GM12878 (cell line): ENCODE measurements around the gene NR2F1-AS1. TPM values are rescaled to one million over a fixed set of nuclear protein-coding genes. Genes with fewer than 3 reads are reported as not detected.
A peak's percentile ranks its signal among the peaks of the same experiment; 100 is the strongest.

ENCODE experiments used
- ATAC-seq: fragments of 200-7000 bp; cut with Tn5 transposase; 3 replicates; pipeline ENCODE4 v1.9.1; 2020; ENCODE audit warnings: mild to moderate bottlenecking, moderate library complexity
- BruUV-seq: library from RNA; stranded (reverse); fragments of 400-500 nt; replicated peaks from 2 replicates; lab custom pipeline; 2021; lab: Mats Ljungman, UMichigan
- CTCF ChIA-PET: fragments of 300-600 bp; sonication (Branson Sonifier 250); formaldehyde crosslinking; extraction: SDS; loops from one replicate; lab custom pipeline; 2021; ENCODE audit warnings: inconsistent platforms; lab: Yijun Ruan, JAX
- POLR2A ChIA-PET: fragments of 350-600 bp; formaldehyde crosslinking; extraction: SDS; loops from one replicate; lab custom pipeline; 2021; ENCODE audit warnings: inconsistent platforms; lab: Charles Lee
- RAD21 ChIA-PET: fragments of 300-600 bp; sonication (Branson Sonifier 250); formaldehyde crosslinking; loops from one replicate; lab custom pipeline; 2023; ENCODE audit warnings: antibody characterized with exemption; ENCODE audit not compliant: unreplicated experiment; lab: Charles Lee
- SMC1A ChIA-PET: fragments of 300-600 bp; sonication (Branson Sonifier 250); formaldehyde crosslinking; loops from one replicate; lab custom pipeline; 2023; ENCODE audit not compliant: unreplicated experiment, uncharacterized antibody; lab: Charles Lee
- DNase-seq: peaks from one replicate; pipeline ENCODE4 v3.0.0-alpha.2; 2011; ENCODE audit warnings: low read depth, low spot score
- FAIRE-seq: peaks from 3 replicates; lab custom pipeline; 2011; peaks lifted over from hg19 to GRCh38; lab: Jason Lieb, UNC
- H2AFZ ChIP-seq: 2 replicates; pipeline ENCODE4 v1.6.0; 2011; ENCODE audit warnings: low read depth, low read length, control low read depth; ENCODE audit not compliant: control insufficient read depth
- H3K27ac ChIP-seq: 2 replicates; pipeline ENCODE4 v1.5.1; 2011; ENCODE audit warnings: control low read depth; ENCODE audit not compliant: control insufficient read depth, insufficient read depth
- H3K27me3 ChIP-seq, 2 experiments: replicated peaks in 1 of 2; 2 replicates each; pipeline versions ENCODE4 v1.6.0 to v1.6.1; 2011; ENCODE audit warnings: low read length in 1 of 2; ENCODE audit not compliant: control insufficient read depth in 2 of 2, insufficient read depth in 2 of 2
- H3K36me3 ChIP-seq, 2 experiments: 2 replicates each; pipeline ENCODE4 v1.5.1; 2011; ENCODE audit warnings: low read length in 1 of 2; ENCODE audit not compliant: control insufficient read depth in 2 of 2, insufficient read depth in 2 of 2
- H3K4me1 ChIP-seq: 2 replicates; pipeline ENCODE4 v1.6.1; 2011; ENCODE audit warnings: mild to moderate bottlenecking, low read length, moderate library complexity, mixed read lengths; ENCODE audit not compliant: control insufficient read depth, insufficient read depth
- H3K4me2 ChIP-seq: 2 replicates; pipeline ENCODE4 v1.6.0; 2011; ENCODE audit warnings: control low read depth; ENCODE audit not compliant: control insufficient read depth, insufficient read depth
- H3K4me3 ChIP-seq: fragments of 200-600 bp; sonication (generic); 2 replicates; pipeline ENCODE4 v1.5.1; 2016
- H3K79me2 ChIP-seq: 2 replicates; pipeline ENCODE4 v1.6.0; 2011; ENCODE audit warnings: low read length; ENCODE audit not compliant: control insufficient read depth, insufficient read depth
- H3K9ac ChIP-seq: 2 replicates; pipeline ENCODE4 v1.8.0; 2011; ENCODE audit warnings: low read length, control low read depth, mixed read lengths; ENCODE audit not compliant: control insufficient read depth, insufficient read depth
- H3K9me3 ChIP-seq: replicated peaks from 3 replicates; pipeline ENCODE4 v1.5.1; 2011; ENCODE audit warnings: mild to moderate bottlenecking, low read length; ENCODE audit not compliant: control insufficient read depth, insufficient read depth
- H4K20me1 ChIP-seq: 2 replicates; pipeline ENCODE4 v1.6.0; 2011; ENCODE audit not compliant: control insufficient read depth, insufficient read depth
- CEBPZ ChIP-seq: fragments of 150-350 bp; IDR thresholded peaks from 2 replicates; pipeline ENCODE4 v1.6.1; 2016; ENCODE audit warnings: low read depth, low read length
- CTCF ChIP-seq, 3 experiments: IDR thresholded peaks in 2 of 3; conservative IDR thresholded peaks in 1 of 3; 2 replicates each; pipeline ENCODE4 v1.5.1; 2011; ENCODE audit warnings: low read depth in 3 of 3, low read length in 3 of 3, mild to moderate bottlenecking in 3 of 3, control low read depth in 2 of 3, moderate library complexity in 2 of 3, inconsistent platforms in 1 of 3, mixed read lengths in 1 of 3; ENCODE audit not compliant: control insufficient read depth in 2 of 3, insufficient read depth in 1 of 3; ENCODE audit errors: extremely low read depth in 1 of 3
- EZH2 ChIP-seq: IDR thresholded peaks from 2 replicates; pipeline ENCODE4 v1.6.1; 2012; ENCODE audit warnings: low read depth, mild to moderate bottlenecking, control low read depth, inconsistent platforms, low read length, borderline replicate concordance; ENCODE audit not compliant: control insufficient read depth
- FOXM1 ChIP-seq: IDR thresholded peaks from 2 replicates; pipeline ENCODE4 v1.6.1; 2012; ENCODE audit warnings: low read depth, mild to moderate bottlenecking, inconsistent platforms, low read length, moderate library complexity
- RAD21 ChIP-seq: IDR thresholded peaks from 2 replicates; pipeline ENCODE4 v1.6.1; 2011; ENCODE audit warnings: mild to moderate bottlenecking, low read depth, low read length, moderate library complexity; ENCODE audit not compliant: insufficient read depth
- SMC3 ChIP-seq: IDR thresholded peaks from 2 replicates; pipeline ENCODE4 v1.6.1; 2011; ENCODE audit warnings: low read length, improper control_type of control experiment, borderline replicate concordance
- TARDBP ChIP-seq: IDR thresholded peaks from 2 replicates; pipeline ENCODE4 v1.6.1; 2016; ENCODE audit warnings: borderline replicate concordance
- WGBS: methylation state at CpG from one replicate; pipeline ENCODE4 v1.1.6; 2016; ENCODE audit warnings: low lambda C conversion rate; ENCODE audit not compliant: insufficient replicate concordance, insufficient coverage; ENCODE audit errors: missing lambda C conversion rate; 5-methylcytosine and 5-hydroxymethylcytosine counted together
- in situ Hi-C: fragments of 300-500 bp; cut with MboI; formaldehyde crosslinking; loops from 9 replicates; pipeline ENCODE4 v1.14.3; 2018; ENCODE audit warnings: mixed read lengths
- intact Hi-C: fragments of 100-400 bp; cut with micrococcal nuclease; formaldehyde crosslinking; loops from one replicate; pipeline ENCODE4 v1.14.2; 2022; ENCODE audit not compliant: unreplicated experiment
- polyA plus RNA-seq, 11 experiments: library from polyadenylated mRNA; depleted of rRNA in 4 of 11; unstranded in 6 of 11; stranded (reverse) in 5 of 11; fragments of >200 nt; fragmentation: Nextera tagmentation in 4 of 11; fragmentation: Illumina TruSeq in 1 of 11; extraction: Ambion mirVana in 4 of 11; extraction: Trizol in 1 of 11; gene quantifications; 1 replicate in 1 of 11; 2 replicates in 10 of 11; pipeline versions ENCODE4 v1.2.1 to v1.2.3, GENCODE V29; 2011 to 2016; ENCODE audit warnings: inconsistent platforms in 2 of 11, missing spikeins in 2 of 11, low read depth in 1 of 11
- total RNA-seq, 4 experiments: library from RNA; depleted of rRNA in 3 of 4; stranded (reverse); fragments of >200 nt in 3 of 4; fragmentation: Illumina TruSeq in 1 of 4; extraction: Trizol in 1 of 4; gene quantifications; 2 replicates each; pipeline versions ENCODE4 v1.2.1 to v1.2.3, GENCODE V29; 2013 to 2021

The NR2F1-AS1 gene
- total and polyA plus RNA-seq, 10 of the 15 experiments (the other 5 are each of a cell fraction or from before 2014, with no cell fraction given) = 0.11 to 0.85 (median 0.27) TPM

- RAD21 ChIA-PET = interaction anchor here (0.8 to 3.1 kb wide), 6 partner anchors 9 to 198 kb away, joined by 3 to 41 read pairs (median 5); no protein-coding TSS in a partner anchor
- Histone ChIP-seq H3K4me3 (no peak overlapping the region), H3K4me1 (0 out of 2 replicates have a peak, but pooled peaks cover 3% of the 10 kb centered on the region), H3K27ac (no peak overlapping the region), H4K20me1 (no peaks in the 10 kb centered on the region), H3K9me3 (no peaks in the 10 kb centered on the region), H3K9ac (no peak overlapping the region), H3K4me2 (peak overlapping the region; percentile 6; the same call in 1 of the 2 replicates), H3K36me3 (no peaks in the 10 kb centered on the region), H3K79me2 (no peaks in the 10 kb centered on the region), H3K27me3 (peaks cover 3 to 39% of the 10 kb centered on the region in 2 experiments), H2AFZ (no peak overlapping the region)
- peak; percentile 93 for ATAC-seq
- CTCF ChIA-PET = interaction anchor here (0.6 to 3.6 kb wide), 21 partner anchors 9 to 1130 kb away, joined by 3 to 95 read pairs (median 4); partner anchors contain the start of genes NR2F1 and NR2F1-AS1
- intact Hi-C loops (loop anchor here (1.0 to 5.0 kb wide), 2 partner anchors 194 to 305 kb away; no protein-coding TSS in a partner anchor), in situ Hi-C loops (no loop called here)
- WGBS = 25% methylated on average over 19 of the region's 19 CpGs
- SMC1A ChIA-PET = interaction anchor here (0.6 to 3.3 kb wide), 17 partner anchors 12 to 336 kb away, joined by 3 to 55 read pairs (median 4); partner anchors contain the start of gene NR2F1
- FAIRE-seq = peak; percentile 74
- no peak for TF ChIP-seq FOXM1
- TF ChIP-seq CEBPZ = no peak
- peak; percentile 95; the same call in 1 of the 2 replicates for TF ChIP-seq EZH2
- TF ChIP-seq RAD21 = peak; percentile 83
- peak; percentile 67; the same call in 1 of the 2 replicates for TF ChIP-seq SMC3
- no peak for TF ChIP-seq TARDBP
- peak; percentile 54 to 70 (median 69) for TF ChIP-seq CTCF (IDR thresholded peaks at IDR 0.05 in 2 of 3, conservative IDR thresholded peaks at IDR 0.05 in 1 of 3; ENCODE audit: control insufficient read depth in 2 of 3, extremely low read depth in 1 of 3, insufficient read depth in 1 of 3, low read depth in 3 of 3, low read length in 3 of 3)
- no peak for DNase-seq
- BruUV-seq = no TSS peak
- POLR2A ChIA-PET = no interaction called here
Observed at GRCh38 chr5:93607367-93608258, 26.6 kb upstream of the NR2F1-AS1 start.
